Measurements from ENCODE around the gene FCHSD2.
A peak's percentile ranks its signal among the peaks of the same experiment; 100 is the strongest.

Gene FCHSD2

DNA sequence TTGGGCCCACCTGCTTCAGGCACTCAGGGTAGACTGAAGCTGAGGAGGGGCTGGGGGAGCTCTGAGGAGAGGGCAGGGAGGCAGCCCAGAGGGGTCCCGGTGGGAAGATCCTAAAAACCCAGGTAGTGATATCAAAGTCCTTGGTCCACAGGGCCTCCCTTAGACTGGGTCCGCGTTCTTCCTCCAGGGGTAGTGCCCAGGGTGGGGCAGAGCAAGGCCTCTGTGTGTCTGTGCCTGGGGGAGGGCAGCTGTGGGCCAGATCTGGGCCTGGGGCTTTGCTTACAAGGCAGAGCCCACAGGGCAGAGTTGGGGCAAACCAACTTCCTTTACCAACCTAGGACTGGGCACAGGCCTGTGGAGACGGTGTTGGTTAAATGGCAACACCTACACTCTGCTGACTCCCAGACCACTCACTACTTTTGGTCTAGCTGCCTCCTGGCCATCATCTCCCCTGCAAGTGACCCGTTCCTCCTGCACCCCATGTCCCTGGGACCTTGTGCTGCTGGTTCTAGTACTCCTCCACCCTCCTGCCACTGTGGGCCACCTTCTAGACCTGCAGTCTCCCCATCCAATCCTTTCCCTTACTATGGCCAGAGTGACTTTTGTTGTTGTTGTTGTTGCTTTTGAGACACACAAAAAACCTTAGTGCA, 312.1 kb downstream of the FCHSD2 start:
- DNase-seq, result no peak

DNA sequence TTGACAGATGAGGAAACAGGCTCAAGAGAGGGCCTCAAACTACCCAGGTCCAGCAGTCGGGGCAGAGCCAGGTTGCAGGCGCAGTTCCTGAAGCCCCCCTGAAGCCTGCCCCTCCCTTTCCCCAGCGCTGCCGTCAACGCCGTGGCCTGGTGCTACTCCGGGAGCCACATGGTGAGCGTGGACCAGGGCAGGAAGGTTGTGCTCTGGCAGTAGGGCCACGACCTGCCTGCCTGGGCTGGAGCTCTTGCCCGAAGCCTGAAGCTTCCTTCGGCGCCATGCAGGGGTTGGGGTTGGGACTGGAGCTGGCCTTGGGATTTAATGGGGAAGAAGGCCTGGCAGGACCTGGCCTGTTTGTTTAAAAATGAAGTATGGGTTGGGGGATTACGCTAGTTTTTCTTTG, 312.9 kb downstream of the FCHSD2 start:
- DNase-seq, result no peak

DNA sequence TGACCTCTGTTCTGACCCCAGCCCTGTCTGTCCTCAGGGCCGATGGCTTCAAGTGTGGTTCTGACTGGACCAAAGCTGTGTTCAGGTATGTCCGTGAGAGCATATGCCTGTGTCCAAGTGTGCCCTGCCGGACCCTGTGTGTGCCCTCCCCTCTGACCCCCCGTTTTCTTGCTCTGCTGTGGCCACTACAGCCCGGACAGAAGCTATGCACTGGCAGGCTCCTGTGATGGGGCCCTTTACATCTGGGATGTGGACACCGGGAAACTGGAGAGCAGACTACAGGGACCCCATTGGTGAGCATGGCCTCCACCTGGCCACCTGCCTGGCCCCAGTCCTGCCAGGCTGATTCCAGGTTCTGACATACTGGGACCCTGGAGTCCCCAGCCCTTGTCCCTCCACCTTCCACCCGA, 313.4 kb downstream of the FCHSD2 start:
- DNase-seq, result no peak

DNA sequence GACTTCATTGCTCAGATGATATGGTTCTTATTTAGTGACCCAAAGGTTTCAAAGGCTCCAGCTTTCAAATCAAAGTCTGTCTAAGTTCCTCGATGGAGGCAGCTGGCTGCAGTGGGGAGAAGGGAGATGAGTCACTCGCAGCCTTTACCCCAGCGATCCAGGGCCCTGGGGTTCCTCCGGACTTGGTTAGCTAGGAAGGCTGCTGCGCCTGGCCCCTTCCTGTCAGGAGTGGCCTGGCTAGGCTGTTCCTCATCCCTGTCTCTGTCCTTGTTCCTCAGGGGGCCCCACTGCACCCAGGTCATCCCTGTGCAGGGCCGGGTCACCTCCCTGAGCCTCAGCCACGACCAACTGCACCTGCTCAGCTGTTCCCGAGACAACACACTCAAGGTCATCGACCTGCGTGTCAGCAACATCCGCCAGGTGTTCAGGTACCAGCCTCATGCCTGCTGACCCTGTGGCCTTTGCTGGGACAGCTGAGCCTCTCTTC, 314.0 kb downstream of the FCHSD2 start:
- DNase-seq, result no peak

DNA sequence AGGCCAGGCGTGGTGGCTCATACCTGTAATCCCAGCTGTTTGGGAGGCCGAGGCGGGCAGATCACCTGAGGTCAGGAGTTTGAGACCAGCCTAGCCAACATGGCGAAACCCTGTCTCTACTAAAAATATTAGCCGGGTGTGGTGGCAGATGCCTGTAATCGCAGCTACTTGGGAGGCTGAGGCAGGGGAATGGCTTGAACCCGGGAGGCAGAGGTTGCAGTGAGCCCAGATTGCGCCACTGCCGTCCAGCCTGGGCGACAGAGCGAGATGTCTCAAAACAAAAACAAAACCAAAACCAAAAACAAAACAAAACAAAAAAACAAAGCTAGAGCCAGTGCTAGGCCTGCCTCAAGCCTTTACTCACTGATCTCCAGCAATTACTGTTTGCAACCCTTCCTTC, 314.5 kb downstream of the FCHSD2 start:
- DNase-seq, result peak in 1 of 2 donors; percentile 29

DNA sequence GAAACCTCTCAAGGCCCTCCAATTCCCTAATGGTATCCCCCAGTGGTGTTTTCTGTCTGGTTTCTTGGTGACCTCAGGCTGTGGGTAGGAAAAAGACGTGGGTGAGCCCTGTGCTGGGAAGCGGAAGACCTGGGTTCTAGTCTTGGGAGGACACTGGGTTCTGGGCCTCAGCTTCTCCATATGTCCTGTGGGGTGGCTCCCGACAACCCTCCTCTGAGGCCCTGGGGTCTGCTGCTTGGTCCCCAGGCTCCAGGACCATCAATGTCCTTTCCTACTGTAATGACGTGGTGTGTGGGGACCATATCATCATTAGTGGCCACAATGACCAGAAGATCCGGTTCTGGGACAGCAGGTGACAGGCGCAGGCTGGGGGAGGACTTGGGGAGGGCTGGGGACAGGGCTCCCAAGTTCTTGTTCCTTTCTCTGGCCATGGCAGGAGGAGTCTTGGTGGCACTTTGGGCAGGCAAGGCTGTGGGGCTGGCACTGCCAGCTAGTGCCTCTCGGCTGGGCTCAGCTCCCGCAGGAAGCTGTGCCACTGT, 315.1 kb downstream of the FCHSD2 start:
- DNase-seq, result no peak

DNA sequence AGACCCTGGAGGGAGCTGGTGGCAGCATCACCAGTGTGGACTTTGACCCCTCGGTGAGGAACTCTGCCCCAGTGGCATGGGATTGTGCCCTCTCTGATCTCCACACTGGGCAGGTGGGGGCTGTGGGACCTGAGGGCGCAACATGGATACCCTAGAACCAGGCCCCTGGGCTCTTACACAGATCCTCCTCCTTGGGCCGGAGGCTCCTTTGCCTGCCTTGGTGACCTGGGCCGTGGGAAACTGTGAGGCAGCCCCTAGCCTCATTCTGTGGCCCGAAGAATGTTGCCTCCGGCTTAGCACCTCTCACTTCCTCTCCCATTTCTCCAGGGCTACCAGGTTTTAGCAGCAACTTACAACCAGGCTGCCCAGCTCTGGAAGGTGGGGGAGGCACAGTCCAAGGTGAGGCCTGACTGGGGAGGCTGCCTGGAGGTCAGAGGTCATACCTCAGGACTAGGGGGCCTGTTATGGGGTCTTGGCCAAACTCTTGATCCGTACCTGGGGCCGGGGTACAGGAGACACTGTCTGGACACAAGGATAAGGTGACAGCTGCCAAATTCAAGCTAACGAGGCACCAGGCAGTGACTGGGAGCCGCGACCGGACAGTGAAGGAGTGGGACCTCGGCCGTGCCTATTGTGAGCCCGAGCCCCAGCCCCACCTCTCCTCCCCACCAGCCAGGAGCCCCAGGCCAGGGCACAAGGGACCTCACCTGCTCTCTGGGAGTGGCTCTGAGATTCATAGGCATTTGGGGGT, 315.8 kb downstream of the FCHSD2 start:
- DNase-seq, result no peak

DNA sequence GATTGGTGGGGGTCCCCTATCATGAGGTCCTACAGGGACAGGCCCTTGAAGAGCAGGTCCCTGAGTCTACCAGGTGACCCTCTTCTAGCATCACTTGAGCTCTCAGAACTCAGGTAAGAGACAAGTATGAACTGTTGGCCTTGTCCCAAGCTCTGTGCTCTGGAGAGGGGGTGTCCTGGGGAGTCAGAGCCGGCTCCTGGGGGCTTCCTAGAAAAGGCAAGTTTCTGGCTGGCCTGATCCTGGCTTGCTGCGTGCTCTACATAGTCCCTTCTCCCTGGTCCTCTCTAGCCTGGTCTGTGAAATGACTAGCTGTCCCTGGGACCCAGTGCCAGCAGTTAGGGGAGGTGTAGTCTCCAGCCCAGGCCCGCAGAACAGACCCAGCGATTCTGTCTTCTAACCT, 316.5 kb downstream of the FCHSD2 start:
- DNase-seq, result no peak

DNA sequence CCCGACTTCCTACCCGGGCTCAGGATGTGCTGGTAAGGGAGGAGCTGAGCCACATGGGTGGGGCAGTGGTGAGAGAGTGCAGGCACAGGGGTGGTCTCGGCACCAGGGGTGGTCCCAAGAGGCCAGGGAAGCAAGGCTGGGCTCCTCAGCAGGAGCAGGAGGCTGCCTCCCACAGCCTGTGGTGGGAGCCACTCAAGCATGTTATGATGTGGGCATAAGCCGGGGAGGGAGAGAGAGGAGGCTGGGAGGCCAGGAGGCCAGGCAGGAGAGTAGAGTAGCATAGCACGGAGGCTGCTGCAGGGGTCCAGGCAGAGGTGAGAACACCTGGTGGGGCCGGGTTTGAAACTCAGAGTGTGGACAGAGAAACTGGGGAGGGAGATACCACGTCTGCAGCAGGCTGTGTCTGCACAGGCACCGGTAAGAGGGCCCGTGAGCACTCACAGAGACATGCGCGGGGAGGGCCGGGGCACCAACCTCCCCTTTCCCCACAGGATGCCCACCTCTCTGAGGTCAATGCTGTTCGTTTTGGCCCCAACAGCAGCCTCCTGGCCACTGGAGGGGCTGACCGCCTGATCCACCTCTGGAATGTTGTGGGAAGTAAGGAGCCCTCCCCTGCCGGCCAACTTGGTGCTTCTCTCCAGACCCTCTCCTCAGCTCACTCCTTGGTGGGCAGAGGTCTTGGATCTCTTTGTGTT, 317.2 kb downstream of the FCHSD2 start:
- no peak for DNase-seq

DNA sequence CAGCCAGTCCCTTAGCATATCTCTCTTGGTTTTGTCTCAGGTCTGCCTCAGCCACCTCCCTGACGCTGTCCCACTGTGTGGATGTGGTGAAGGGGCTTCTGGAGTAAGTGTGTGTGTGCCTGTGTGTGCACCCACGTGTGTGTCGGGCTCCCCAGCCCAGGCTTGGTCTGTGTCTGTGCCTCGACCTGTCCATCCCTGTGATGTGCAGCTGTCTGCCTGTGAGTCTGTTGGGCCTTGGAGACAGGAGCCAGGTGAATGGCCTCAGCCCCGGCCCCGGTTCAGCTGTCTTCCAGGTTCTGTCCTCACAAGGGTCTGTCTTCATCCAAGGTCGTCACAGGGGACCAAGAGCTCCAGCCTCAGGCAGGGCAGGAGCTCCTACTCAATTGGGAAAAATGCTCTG, 318.1 kb downstream of the FCHSD2 start:
- no peak for DNase-seq

DNA sequence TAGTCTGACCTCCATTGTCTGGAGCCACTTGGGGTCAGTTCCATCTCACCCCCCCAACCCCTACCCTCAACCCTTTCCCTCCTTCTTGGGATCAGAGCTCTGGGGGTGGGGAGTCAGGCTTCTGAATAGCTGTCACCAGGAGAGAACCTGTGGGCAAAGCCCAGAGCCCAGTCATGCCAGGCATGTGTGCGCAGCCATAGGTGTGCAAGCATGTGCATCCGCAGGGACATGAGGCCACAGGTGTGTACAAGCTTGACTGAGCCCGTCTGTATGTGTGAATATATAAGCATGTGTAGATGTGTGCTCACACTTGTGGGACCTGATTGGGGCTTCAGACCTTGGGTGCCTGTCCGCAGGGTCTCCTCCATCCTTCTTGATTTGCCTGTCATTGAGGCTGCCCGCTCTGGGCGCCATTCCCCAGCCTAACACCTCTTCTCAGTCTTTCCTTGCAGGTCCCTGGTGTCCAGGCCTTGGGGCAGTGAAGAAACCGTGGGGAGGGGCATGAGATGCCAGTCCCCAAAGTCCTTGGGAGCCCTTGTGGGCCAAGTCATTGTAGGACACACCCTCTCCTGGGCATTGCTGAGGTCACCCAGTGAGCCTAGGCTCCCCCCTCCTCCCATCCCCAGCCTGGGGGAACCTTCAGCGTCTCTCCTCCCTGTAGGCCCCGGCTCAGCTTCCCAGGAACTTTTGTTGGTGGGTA, 318.9 kb downstream of the FCHSD2 start:
- no peak for DNase-seq

DNA sequence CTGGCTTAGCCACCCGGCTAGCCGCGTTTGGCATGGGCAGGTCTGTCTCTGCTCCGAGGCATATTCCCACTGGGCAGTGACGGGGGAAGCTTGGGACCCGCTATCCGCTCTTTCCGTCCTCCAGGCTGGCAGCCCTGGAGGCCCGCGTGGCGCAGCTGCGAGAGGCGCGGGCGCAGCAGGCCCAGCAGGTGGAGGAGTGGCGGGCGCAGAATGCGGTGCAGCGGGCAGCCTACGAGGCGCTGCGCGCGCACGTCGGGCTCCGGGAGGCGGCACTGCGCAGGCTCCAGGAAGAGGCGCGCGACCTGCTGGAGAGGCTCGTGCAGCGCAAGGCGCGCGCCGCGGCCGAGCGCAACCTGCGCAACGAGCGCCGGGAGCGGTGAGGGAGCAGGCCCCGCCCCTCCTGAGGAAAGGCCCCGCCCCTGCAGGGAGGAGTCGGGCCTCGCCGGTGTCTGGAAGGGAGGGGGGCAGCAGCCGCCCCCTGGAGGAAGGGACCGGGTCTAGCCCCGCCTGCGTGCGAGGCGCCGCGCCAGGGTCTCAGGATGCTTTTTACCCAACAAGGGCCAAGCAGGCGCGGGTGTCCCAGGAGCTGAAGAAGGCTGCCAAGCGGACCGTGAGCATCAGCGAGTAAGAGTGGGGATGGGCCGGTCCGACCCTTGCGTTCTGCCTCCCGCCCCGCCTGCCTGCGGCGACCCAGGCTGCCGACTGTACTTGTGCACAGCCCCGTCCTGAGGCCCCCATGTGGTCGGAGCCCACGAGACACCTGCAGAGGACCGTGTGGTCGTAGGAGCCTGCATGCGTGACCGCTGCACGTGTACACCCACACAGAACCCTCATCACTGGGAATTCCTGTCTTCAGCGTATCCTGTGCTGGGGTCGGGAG, 320.0 kb downstream of the FCHSD2 start:
- DNase-seq, result peak; percentile 91 to 96

DNA sequence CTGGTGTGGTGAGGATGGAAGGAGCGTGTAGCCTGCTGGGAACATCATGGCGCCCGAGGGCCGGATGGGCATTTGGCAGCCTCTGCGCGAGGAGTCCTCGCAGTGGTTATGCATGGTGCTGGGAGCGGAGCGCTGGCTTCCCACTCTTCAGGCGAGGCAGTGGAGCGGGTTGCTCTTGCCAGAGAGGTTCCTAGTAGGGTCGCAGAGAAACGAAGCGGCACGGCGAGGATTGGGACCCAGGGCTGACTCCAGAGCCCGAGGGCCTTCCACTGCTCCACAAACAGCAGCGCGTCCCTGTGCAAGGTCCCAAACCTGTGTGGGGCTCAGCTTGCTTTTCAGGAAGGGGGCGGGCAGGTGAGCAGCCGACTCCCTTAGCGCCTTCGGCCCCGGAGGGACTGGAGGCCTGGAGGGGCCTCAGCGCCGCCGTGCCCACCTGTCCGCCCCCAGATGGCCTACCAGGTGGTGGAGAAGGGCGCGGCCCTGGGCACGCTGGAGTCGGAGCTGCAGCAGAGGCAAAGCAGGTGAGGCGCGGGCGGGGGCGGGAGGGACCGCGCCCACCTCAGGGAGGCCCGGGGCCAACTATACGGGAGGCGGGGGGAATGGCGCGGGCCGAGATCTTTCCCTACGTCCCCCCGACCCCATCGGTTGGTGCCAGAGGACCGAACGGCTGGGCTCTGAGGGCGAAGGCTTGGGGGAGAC, 320.7 kb downstream of the FCHSD2 start:
- no peak for DNase-seq

DNA sequence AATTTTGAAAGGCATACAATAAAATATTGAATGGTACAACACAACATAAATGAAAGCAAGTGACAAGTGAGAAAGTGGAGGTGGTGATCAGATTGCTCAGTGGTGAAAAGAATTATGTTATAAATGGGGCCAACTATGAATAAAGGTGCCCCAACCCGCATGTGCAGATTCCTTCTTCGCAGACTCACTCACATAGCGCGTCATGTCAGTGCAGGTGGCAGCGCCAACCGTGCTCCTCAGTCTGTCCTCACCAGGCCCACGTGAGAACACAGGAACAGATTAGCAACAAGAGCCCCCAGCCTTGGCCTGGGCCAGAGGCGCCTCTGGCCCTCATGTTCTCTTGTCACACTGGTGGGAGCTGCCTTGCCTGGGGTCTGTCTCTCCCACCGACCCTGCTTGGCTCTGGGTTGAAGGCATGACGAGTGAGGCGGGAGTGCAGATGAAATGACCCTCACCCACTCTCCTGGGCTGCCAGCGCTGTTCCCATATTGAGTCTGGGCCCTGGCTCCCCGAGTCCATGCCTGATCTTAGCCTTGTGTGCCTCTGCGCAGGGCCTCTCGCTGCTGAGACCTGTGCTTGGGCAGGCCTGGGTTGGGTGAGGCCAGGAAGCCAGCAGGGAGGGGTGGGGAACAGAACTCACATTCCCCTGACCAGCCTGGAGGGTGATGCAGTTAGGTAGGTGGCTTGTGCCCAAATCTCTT, 321.5 kb downstream of the FCHSD2 start:
- no peak for DNase-seq

DNA sequence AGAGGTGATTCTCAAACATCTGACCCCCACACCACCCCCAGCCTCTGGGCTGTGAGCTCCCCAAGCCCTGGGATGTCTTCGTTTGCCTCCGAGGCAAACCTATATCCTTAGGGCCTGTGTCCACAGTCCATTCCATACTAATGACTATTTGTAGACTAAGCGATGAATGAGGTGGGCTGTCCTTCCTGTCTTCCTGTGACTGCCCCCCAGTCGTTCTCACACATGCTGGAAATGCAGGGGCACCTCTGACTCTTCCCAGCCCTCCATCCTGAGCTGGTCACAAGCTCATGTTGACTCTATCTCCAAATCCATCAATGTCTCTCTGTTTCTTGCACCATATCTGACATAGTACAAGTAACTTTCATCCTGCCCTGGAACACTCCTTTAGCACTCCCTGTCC, 323.1 kb downstream of the FCHSD2 start:
- no peak for DNase-seq

DNA sequence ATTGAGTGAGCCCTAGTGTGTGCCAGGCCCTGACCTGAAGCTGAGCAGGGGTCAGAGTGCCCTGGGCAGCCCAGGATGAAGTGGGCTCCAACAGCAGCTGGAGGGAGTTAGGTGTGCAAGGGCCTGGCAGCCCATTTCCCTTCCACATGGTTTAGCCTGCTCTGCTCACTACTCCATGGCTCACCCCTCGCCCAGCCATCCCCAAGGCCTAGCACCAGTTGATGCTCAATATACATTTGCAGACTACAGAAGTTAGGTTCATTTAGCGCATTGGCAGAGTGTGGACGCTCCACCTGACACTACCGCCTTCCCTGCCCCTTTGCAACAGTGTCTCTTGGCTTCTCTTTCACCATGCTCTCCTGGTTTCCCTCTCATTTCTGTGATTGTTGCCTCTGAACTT, 324.2 kb downstream of the FCHSD2 start:
- no peak for DNase-seq

DNA sequence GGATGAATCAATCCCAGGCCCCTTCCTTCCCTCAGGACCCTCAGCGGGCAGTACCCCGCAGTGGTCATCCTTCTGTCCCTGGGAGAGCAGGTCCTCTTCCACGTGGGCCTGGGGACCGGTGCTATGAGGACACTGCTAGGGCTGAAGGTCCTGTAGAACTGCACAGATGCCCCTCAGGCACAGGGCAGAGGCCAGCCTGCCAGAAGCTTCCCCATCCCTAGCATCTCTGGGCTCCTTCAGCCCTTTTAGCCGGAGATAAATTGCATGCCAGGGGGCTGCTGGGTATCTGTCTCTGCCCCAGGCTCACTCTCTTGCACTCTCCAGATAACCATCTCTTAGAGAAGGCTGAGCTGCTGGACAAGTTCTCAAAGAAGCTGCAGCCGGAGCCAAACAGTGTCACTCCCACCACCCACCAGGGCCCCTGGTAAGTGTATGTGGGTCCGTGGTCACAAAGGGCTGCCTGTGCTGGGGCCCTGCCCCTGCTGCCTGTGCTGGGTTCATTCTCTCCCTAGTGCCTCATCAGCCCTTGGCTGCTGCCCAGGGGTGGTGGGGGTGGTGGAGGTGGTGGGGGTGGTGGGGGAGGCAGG, 325.6 kb downstream of the FCHSD2 start:
- no peak for DNase-seq

DNA sequence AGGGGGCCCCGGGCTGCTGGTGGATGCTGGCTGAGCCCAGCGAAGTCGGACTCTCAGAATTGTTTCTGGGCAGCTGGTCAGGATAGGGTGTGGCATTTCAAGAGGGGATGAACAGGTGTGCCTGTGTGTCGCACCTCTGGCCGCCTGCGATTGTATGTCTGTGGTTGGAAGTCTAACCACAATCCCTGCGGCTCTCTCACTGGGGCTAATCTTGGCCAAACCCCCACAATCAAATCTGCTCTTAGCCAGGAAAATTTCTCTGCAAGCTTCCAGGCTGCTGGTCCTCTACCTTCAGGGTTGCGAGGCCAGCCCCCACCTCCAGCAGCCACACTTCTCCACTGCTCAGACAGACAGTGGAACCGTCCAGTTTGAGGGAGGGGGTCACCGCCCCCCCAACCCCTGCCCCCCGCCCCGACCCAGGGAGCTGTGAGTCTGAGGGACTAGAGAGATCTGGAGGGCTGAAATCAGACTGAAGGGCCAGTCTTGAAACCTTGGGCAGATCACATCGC, 327.0 kb downstream of the FCHSD2 start:
- no peak for DNase-seq

DNA sequence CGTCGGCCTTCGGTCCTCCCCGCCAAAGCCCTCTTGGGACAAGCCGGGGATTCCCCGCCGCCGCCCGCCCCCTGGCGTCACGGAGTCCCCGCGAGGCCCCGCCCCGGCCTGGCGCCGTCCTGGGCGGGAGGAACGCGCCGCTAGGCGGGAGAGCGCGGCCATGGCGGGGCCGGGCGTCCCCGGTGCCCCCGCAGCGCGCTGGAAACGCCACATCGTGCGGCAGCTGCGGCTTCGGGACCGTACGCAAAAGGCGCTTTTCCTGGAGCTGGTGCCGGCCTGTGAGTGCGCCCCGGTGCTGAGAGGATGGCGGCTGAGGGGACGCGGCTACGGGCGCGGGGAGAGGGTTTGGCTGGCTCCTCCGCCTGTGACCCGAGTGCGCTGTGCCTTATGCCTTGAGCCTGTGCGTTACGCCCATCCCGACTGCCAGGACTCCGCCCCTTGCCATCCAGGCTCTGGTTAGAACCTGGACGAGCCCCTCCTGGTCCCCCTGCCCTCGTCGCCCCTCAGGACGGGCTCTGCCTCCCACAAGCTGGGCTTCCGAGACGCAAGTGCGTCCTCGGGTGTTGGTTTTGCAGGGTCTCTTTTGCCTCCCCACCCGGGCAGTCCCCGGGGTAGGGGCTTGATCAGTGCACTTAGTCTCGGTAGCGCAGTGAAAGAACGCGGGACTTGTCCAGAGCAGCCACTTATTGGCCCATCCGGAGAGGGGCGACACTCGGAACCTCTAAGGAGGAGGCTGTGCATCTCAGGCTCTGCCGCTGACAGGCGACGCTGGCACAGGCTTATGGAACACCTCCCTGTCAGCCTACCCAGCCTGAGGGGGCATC, 327.6 kb downstream of the FCHSD2 start, which contains the start of gene ATG16L2:
ATG16L2 (plus strand) TSS at position 126 of the 824 bp plus-strand sequence; CDS start at position 161, 35 bp downstream.
- peak; percentile 88 to 90 for DNase-seq
